H1 (cell line): ENCODE results near the gene PRDM10. TPM values are rescaled to one million over a fixed set of nuclear protein-coding genes. Genes with fewer than 3 reads are reported as not detected.

Experiments
- CTCF ChIA-PET: fragments of 300-600 bp; sonication (Branson Sonifier 250); formaldehyde crosslinking; loops from one replicate; lab custom pipeline; 2021; ENCODE audit not compliant: partially characterized antibody; lab: Charles Lee
- POLR2A ChIA-PET: fragments of 300-600 bp; sonication (Branson Sonifier 250); formaldehyde crosslinking; loops from one replicate; lab custom pipeline; 2021; ENCODE audit warnings: inconsistent platforms; ENCODE audit not compliant: partially characterized antibody; lab: Charles Lee
- DNase-seq, 2 experiments: peaks; one replicate each; pipeline versions ENCODE4 v3.0.0 to v3.0.0-alpha.2; 2010 to 2022; ENCODE audit warnings: low spot score in 2 of 2, low read depth in 1 of 2, mixed read lengths in 1 of 2
- FAIRE-seq: peaks from 2 replicates; lab custom pipeline; 2011; peaks lifted over from hg19 to GRCh38; lab: Jason Lieb, UNC
- H2AFZ ChIP-seq: 2 replicates; pipeline ENCODE4 v1.8.1; 2012; ENCODE audit warnings: low read length, inconsistent platforms
- H2AK5ac ChIP-seq: 2 replicates; pipeline ENCODE4 v1.6.1; 2013; ENCODE audit warnings: low read depth, low read length
- H2BK120ac ChIP-seq: replicated peaks from 2 replicates; pipeline ENCODE3; 2013; ENCODE audit warnings: low read depth, low read length, inconsistent platforms
- H2BK12ac ChIP-seq: 2 replicates; pipeline ENCODE4 v1.6.1; 2013; ENCODE audit warnings: low read depth, low read length
- H2BK15ac ChIP-seq: 2 replicates; pipeline ENCODE4 v1.6.1; 2013; ENCODE audit warnings: low read length
- H2BK20ac ChIP-seq: 2 replicates; pipeline ENCODE4 v1.6.1; 2013; ENCODE audit warnings: low read length
- H2BK5ac ChIP-seq: 2 replicates; pipeline ENCODE4 v1.6.1; 2013; ENCODE audit warnings: low read depth, low read length
- H3K14ac ChIP-seq: 2 replicates; pipeline ENCODE4 v1.6.1; 2013; ENCODE audit warnings: inconsistent platforms; ENCODE audit not compliant: insufficient read length
- H3K18ac ChIP-seq: 2 replicates; pipeline ENCODE4 v1.6.1; 2013; ENCODE audit warnings: low read length; ENCODE audit errors: extremely low read depth
- H3K23ac ChIP-seq: 2 replicates; pipeline ENCODE4 v1.6.1; 2013; ENCODE audit warnings: inconsistent platforms; ENCODE audit not compliant: insufficient read length
- H3K23me2 ChIP-seq: 2 replicates; pipeline ENCODE4 v1.6.1; 2013; ENCODE audit warnings: low read depth, low read length
- H3K27ac ChIP-seq: 2 replicates; pipeline ENCODE4 v1.6.1; 2011; ENCODE audit warnings: low read depth, low read length, inconsistent platforms
- H3K27me3 ChIP-seq, 4 experiments: replicated peaks in 1 of 4; 1 replicate in 1 of 4; 2 replicates in 3 of 4; pipeline versions ENCODE4 v1.6.1 to v1.8.1; 2011 to 2013; ENCODE audit warnings: low read length in 3 of 4, mild to moderate bottlenecking in 3 of 4, inconsistent platforms in 2 of 4, mixed read lengths in 2 of 4, moderate library complexity in 1 of 4; ENCODE audit not compliant: control insufficient read depth in 3 of 4, insufficient read depth in 3 of 4; ENCODE audit errors: extremely low read depth in 1 of 4
- H3K36me3 ChIP-seq, 4 experiments: 2 replicates each; pipeline versions ENCODE4 v1.6.1 to v1.8.1; 2011 to 2013; ENCODE audit warnings: mild to moderate bottlenecking in 4 of 4, low read length in 3 of 4, moderate library complexity in 2 of 4, control low read depth in 1 of 4, inconsistent platforms in 1 of 4; ENCODE audit not compliant: insufficient read depth in 4 of 4, control insufficient read depth in 2 of 4
- H3K4ac ChIP-seq: replicated peaks from 2 replicates; pipeline ENCODE3; 2013; ENCODE audit warnings: low read length, low read depth, mixed read lengths, inconsistent platforms; ENCODE audit not compliant: insufficient read length
- H3K4me1 ChIP-seq, 4 experiments: replicated peaks in 1 of 4; 1 replicate in 1 of 4; 2 replicates in 3 of 4; pipeline versions ENCODE4 v1.6.1 to v1.8.1; 2011 to 2013; ENCODE audit warnings: low read length in 3 of 4, inconsistent platforms in 2 of 4, mixed read lengths in 1 of 4; ENCODE audit not compliant: insufficient read depth in 4 of 4, control insufficient read depth in 3 of 4
- H3K4me2 ChIP-seq, 2 experiments: 2 replicates each; pipeline versions ENCODE4 v1.6.1 to v1.8.1; 2011 to 2013; ENCODE audit warnings: low read depth in 2 of 2, low read length in 2 of 2, control low read depth in 1 of 2, inconsistent platforms in 1 of 2, mild to moderate bottlenecking in 1 of 2; ENCODE audit not compliant: insufficient read depth in 1 of 2
- H3K4me3 ChIP-seq, 4 experiments: fragments of 200-600, 300-600 bp in 1 of 4; sonication (generic), shearing (Covaris generic), sonication (Bioruptor Twin) in 1 of 4; 2 replicates each; pipeline versions ENCODE4 v1.5.1 to v1.8.1; 2011 to 2016; ENCODE audit warnings: low read length in 4 of 4, low read depth in 3 of 4, control low read depth in 2 of 4, inconsistent platforms in 2 of 4, mild to moderate bottlenecking in 2 of 4, mixed read lengths in 1 of 4, moderate library complexity in 1 of 4; ENCODE audit not compliant: insufficient read depth in 2 of 4; ENCODE audit errors: extremely low read depth in 1 of 4
- H3K56ac ChIP-seq: replicated peaks from 2 replicates; pipeline ENCODE3; 2013; ENCODE audit warnings: low read depth, mild to moderate bottlenecking, mixed read lengths, low read length, inconsistent platforms; ENCODE audit not compliant: insufficient read length
- H3K79me1 ChIP-seq: 2 replicates; pipeline ENCODE4 v1.6.1; 2013; ENCODE audit warnings: low read depth, low read length, control low read depth
- H3K79me2 ChIP-seq, 2 experiments: 2 replicates each; pipeline versions ENCODE4 v1.6.1 to v1.8.1; 2012 to 2013; ENCODE audit warnings: low read length in 2 of 2, mild to moderate bottlenecking in 2 of 2, inconsistent platforms in 1 of 2; ENCODE audit not compliant: insufficient read depth in 2 of 2, control insufficient read depth in 1 of 2
- H3K9ac ChIP-seq, 4 experiments: replicated peaks in 1 of 4; 1 replicate in 1 of 4; 2 replicates in 3 of 4; pipeline versions ENCODE4 v1.6.1 to v1.8.1; 2011 to 2013; ENCODE audit warnings: low read depth in 3 of 4, low read length in 3 of 4, control low read depth in 2 of 4, mild to moderate bottlenecking in 2 of 4, moderate library complexity in 2 of 4, inconsistent platforms in 1 of 4; ENCODE audit errors: extremely low read depth in 1 of 4
- H3K9me3 ChIP-seq, 2 experiments: 2 replicates each; pipeline versions ENCODE4 v1.6.1 to v1.8.1; 2012 to 2013; ENCODE audit warnings: mild to moderate bottlenecking in 2 of 2, moderate library complexity in 2 of 2, control low read depth in 1 of 2, inconsistent platforms in 1 of 2, low read depth in 1 of 2, low read length in 1 of 2, mixed read lengths in 1 of 2; ENCODE audit not compliant: insufficient read depth in 2 of 2
- H4K20me1 ChIP-seq, 2 experiments: replicated peaks in 1 of 2; 2 replicates each; pipeline versions ENCODE3 to v1.8.1; 2011 to 2013; ENCODE audit warnings: inconsistent platforms in 2 of 2, low read length in 2 of 2, mild to moderate bottlenecking in 1 of 2; ENCODE audit not compliant: insufficient read depth in 2 of 2, control insufficient read depth in 1 of 2
- H4K5ac ChIP-seq: 2 replicates; pipeline ENCODE4 v1.6.1; 2013; ENCODE audit warnings: low read length, low read depth, mixed read lengths, inconsistent platforms; ENCODE audit not compliant: insufficient read length
- H4K8ac ChIP-seq: 2 replicates; pipeline ENCODE4 v1.8.0; 2013; ENCODE audit warnings: mild to moderate bottlenecking, moderate library complexity, low read length, inconsistent platforms; ENCODE audit not compliant: insufficient read depth; ENCODE audit errors: extremely low read depth
- H4K91ac ChIP-seq: replicated peaks from 2 replicates; pipeline ENCODE3; 2013; ENCODE audit warnings: low read length, mixed read lengths, inconsistent platforms; ENCODE audit not compliant: insufficient read length
- CEBPB ChIP-seq: IDR thresholded peaks from 2 replicates; pipeline ENCODE4 v1.6.1; 2012; ENCODE audit warnings: low read depth, low read length
- POLR2A ChIP-seq, 2 experiments: IDR thresholded peaks; 1 replicate in 1 of 2; 2 replicates in 1 of 2; pipeline ENCODE4 v1.6.1; 2011; ENCODE audit warnings: low read depth in 2 of 2, low read length in 2 of 2, mild to moderate bottlenecking in 2 of 2; ENCODE audit errors: control extremely low read depth in 1 of 2
- WGBS, 2 experiments: shearing (Covaris generic) in 1 of 2; methylation state at CpG; one replicate each; pipeline versions ENCODE4 v1.1.6 to v1.1.7; 2013 to 2015; ENCODE audit warnings: low lambda C conversion rate in 2 of 2, mixed read lengths in 2 of 2, inconsistent platforms in 1 of 2, low coverage in 1 of 2, missing lambda C conversion rate in 1 of 2; ENCODE audit not compliant: insufficient replicate concordance in 2 of 2, insufficient coverage in 1 of 2, insufficient read length in 1 of 2; ENCODE audit errors: extremely low coverage in 1 of 2, missing lambda C conversion rate in 1 of 2; 5-methylcytosine and 5-hydroxymethylcytosine counted together
- polyA plus RNA-seq, 7 experiments: library from polyadenylated mRNA; depleted of rRNA in 3 of 7; stranded (reverse) in 5 of 7; unstranded in 2 of 7; fragments of >200 nt in 5 of 7; fragments of 200-250 nt in 2 of 7; gene quantifications; 1 replicate in 5 of 7; 2 replicates in 1 of 7; 4 replicates in 1 of 7; pipeline versions ENCODE4 v1.2.1 to v1.2.3, GENCODE V29; 2011 to 2013; ENCODE audit warnings: missing spikeins in 2 of 7, mixed read lengths in 2 of 7
- total RNA-seq: library from RNA; stranded (reverse); fragmentation: NEBNext Ultra II Directional; extraction: Animal tissue kit (Norgen Biotek cat#: 25700); gene quantifications from 2 replicates; pipeline ENCODE4 v1.2.1, GENCODE V29; 2021

The PRDM10 gene
- total and polyA plus RNA-seq, 2 of the 8 experiments (the other 6 are each of a cell fraction or from before 2014, with no cell fraction given) = 15.5 to 19.2 TPM

- Histone ChIP-seq H2AK5ac (no peak overlapping the region), H3K9me3 (peaks cover 0 to 7% of the 10 kb centered on the region in 2 experiments; a peak in 1 of 4 replicates), H4K20me1 (no peaks in the 10 kb centered on the region), H3K27ac (no peak overlapping the region), H3K14ac (no peak overlapping the region), H4K91ac (no peak overlapping the region), H3K79me1 (no peaks in the 10 kb centered on the region), H3K23me2 (no peaks in the 10 kb centered on the region), H4K8ac (no peak overlapping the region), H2BK5ac (no peak overlapping the region), H3K9ac (no peak overlapping the region), H2BK15ac (no peak overlapping the region), H3K36me3 (no peaks in the 10 kb centered on the region), H3K4me1 (no peaks in the 10 kb centered on the region), H2AFZ (no peak overlapping the region), H3K4ac (no peak overlapping the region), H3K23ac (no peak overlapping the region), H3K79me2 (no peaks in the 10 kb centered on the region), H3K4me2 (no peak overlapping the region), H3K56ac (no peak overlapping the region), H2BK20ac (no peak overlapping the region), H3K27me3 (no peaks in the 10 kb centered on the region), H4K5ac (no peak overlapping the region), H2BK12ac (no peak overlapping the region), H3K4me3 (no peak overlapping the region), H2BK120ac (no peak overlapping the region), H3K18ac (no peak overlapping the region)
- POLR2A ChIA-PET = interaction anchor here (2.0 kb wide), 2 partner anchors 19 to 21 kb away, joined by 7 to 11 read pairs; partner anchors contain the start of gene PRDM10
- TF ChIP-seq CEBPB (no peak), POLR2A (IDR thresholded peaks at IDR 0.05; ENCODE audit: control extremely low read depth in 1 of 2, low read depth in 2 of 2, low read length in 2 of 2) (no peak)
- no peak for DNase-seq
- CTCF ChIA-PET = interaction anchor here (0.6 to 1.5 kb wide), 4 partner anchors 9 to 100 kb away, joined by 3 to 4 read pairs (median 4); no protein-coding TSS in a partner anchor
- no peak for FAIRE-seq
- 98% methylated on average over 2 of the region's 2 CpGs; no CpG with 5 or more reads in 1 of the 2 experiments for WGBS, 2 experiments
Measured at GRCh38 chr11:130022799-130023198, 20.2 kb upstream of the PRDM10 start.
